Right ventricle myocardium inferior (tissue), 1 donor: ENCODE measurements around the gene NCK1. TPM values are rescaled to one million over a fixed set of nuclear protein-coding genes. Genes with fewer than 3 reads are reported as not detected.
"Not testable (repeated sequence)": the region's sequence is repeated elsewhere in the genome, so short reads cannot be mapped to it uniquely, and the experiment has no call there.

Experiments used
- ATAC-seq: fragments of 200-7000 bp; cut with Tn5 transposase; one replicate; pipeline ENCODE4 v1.9.1; 2020; ENCODE audit warnings: mild to moderate bottlenecking, moderate library complexity
- DNase-seq: peaks from one replicate; pipeline ENCODE4 v3.0.0; 2021; ENCODE audit errors: missing footprints
- intact Hi-C: fragments of 100-400 bp; cut with DNase I; formaldehyde crosslinking; loops from one replicate; pipeline ENCODE4 v1.11.0; 2022
- total RNA-seq: library from RNA; stranded (reverse); fragmentation: NEBNext Ultra II Directional; extraction: Animal tissue kit (Norgen Biotek cat#: 25700); gene quantifications from one replicate; pipeline ENCODE4 v1.2.1, GENCODE V29; 2021
- donor health status: DM: no; HTN: yes; CAD: no; lungs with severe emphysema.

The NCK1 gene
- total RNA-seq, 1 donor from 2014 or later = 25.0 TPM

- ATAC-seq (no peak), DNase-seq (no peak)
- intact Hi-C loops = loop anchor here (10.0 kb wide), 1 partner anchor 143 kb away; no protein-coding TSS in a partner anchor
Measured at GRCh38 chr3:136852180-136852579, 9.8 kb upstream of the NCK1 start.

DNA sequence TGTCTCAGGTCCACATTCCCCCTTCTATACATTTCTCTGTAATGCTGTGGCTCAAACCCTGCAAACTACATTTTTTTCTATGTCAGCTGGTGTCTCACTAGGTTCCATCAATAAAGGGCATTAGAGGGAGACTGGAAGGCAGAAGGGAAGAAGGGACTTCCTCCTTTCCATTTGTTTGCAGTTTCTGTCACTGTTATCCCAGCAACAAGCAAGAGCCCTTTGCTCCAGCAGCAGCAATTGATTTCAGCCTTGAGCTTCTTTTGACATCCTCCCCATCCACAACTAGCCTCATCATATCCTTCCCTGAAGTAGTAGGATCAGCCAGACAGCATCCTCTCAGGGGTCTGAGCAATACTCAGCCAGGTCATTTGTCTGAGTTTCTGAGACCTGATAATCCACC is 5.3 kb upstream of the NCK1 start:
- ATAC-seq = no peak
- no peak for DNase-seq
- intact Hi-C loops = loop anchor here (10.0 kb wide), 1 partner anchor 138 kb away; no protein-coding TSS in a partner anchor

- intact Hi-C loops = loop anchor here (10.0 kb wide), 1 partner anchor 136 kb away; no protein-coding TSS in a partner anchor
- ATAC-seq (no peak), DNase-seq (no peak)
Measured at GRCh38 chr3:136858381-136858780, 3.6 kb upstream of the NCK1 start.

- ATAC-seq (no peak), DNase-seq (no peak)
- intact Hi-C loops = loop anchor here (5.0 kb wide), 1 partner anchor 43 kb away; the partner anchor contains the start of gene SLC35G2
Measured at GRCh38 chr3:136860541-136860940, 1.5 kb upstream of the NCK1 start.

GRCh38 chr3:136862617-136863322 is 762 bp downstream of the NCK1 start:
- intact Hi-C loops = loop anchor here (2.0 to 5.0 kb wide), 2 partner anchors 45 to 110 kb away; partner anchors contain the start of genes SLC35G2 and STAG1
- ATAC-seq (peak; percentile 47), DNase-seq (no peak)

GRCh38 chr3:136869282-136869681 is 7.3 kb downstream of the NCK1 start:
- DNase-seq (no peak), ATAC-seq (no peak)
- intact Hi-C loops = no loop called here

- ATAC-seq, DNase-seq, intact Hi-C loops: not testable (repeated sequence)
Measured at GRCh38 chr3:136872258-136872657, 10.2 kb downstream of the NCK1 start.

DNA sequence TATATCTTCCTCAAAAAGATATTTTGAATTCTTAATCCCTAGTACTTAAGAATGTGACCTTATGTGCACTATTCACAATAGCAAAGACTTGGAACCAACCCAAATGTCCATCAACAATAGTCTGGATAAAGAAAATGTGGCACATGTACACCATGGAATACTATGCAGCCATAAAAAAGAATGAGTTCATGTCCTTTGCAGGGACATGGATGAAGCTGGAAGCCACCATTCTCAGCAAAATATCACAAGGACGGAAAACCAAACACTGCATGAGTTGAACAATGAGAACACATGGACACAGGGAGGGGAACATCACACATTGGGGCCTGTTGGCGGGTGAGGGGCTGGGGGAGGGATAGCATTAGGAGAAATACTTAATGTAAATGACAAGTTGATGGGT is 17.5 kb downstream of the NCK1 start:
- ATAC-seq, intact Hi-C loops, DNase-seq: not testable (repeated sequence)

DNA sequence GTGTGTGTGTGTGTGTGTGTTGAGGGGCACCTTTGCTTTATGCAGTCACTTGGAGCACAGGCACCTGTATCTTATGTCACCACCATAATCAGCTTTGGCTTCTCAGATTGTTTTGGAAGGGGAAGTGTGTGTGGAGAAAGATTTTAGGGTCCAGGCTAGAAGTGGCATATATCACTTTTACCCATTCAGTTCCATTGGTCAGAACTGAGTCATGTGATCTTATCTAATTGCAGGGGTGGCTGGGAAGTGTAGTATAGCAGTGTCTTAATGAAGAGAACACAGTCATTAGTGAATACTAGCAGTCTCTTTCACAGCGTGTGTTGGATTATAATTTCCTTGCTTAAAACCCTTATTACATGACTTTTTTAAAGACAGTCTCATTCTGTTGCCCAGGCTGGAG is 20.6 kb downstream of the NCK1 start:
- DNase-seq = no peak
- no peak for ATAC-seq

GRCh38 chr3:136883967-136884720 is 22.1 kb downstream of the NCK1 start:
- ATAC-seq (no peak), DNase-seq (no peak)
- intact Hi-C loops = no loop called here

More for the DNA sequence above, 20.6 kb downstream of the NCK1 start:
- intact Hi-C loops = no loop called here

GRCh38 chr3:136885357-136886213 is 23.6 kb downstream of the NCK1 start:
- DNase-seq (no peak), ATAC-seq (no peak)
- intact Hi-C loops = no loop called here

DNA sequence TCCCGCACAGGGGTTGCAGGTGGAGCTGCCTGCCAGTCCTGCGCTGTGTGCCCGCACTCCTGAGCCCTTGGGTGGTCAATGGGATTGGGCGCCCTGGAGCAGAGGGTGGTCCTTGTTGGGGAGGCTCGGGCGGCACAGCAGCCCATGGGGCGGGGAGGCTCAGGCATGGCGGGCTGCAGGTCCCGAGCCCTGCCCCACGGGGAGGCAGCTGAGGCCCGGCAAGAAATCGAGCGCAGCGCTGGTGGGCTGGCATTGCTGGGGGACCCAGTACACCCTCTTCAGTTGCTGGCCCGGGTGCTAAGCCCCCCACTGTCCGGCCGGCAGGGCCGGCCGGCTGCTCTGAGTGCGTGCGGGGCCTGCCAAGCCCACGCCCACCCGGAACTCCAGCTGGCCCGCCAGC is 27.9 kb downstream of the NCK1 start:
- DNase-seq (peak; percentile 42), ATAC-seq (no peak)
- intact Hi-C loops = no loop called here

- no peak for DNase-seq
- no peak for ATAC-seq
- intact Hi-C loops = no loop called here
Measured at GRCh38 chr3:136891934-136892855, 30.2 kb downstream of the NCK1 start.

GRCh38 chr3:136893848-136894443 is 31.9 kb downstream of the NCK1 start:
- intact Hi-C loops = no loop called here
- DNase-seq (no peak), ATAC-seq (no peak)

GRCh38 chr3:136897171-136897570 is 35.2 kb downstream of the NCK1 start:
- DNase-seq, intact Hi-C loops, ATAC-seq: not testable (repeated sequence)

DNA sequence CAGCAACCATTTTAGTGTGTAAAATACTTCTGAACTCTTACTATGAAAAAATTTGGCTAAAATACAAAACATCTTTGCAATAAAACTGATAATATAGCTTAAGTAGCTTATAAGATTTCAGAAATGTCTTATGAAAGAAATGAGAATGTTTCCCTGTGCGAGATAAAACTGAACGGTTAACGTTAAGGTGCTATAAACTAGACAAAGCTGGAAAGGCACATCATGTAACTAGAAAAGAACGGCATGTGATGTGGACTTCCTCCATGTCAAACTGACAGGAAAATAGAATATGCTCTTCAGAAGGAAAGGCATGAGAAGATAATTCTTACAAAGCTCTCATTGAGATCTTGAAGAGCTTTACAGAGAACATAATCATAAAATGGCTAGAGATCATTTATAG is 36.5 kb downstream of the NCK1 start:
- intact Hi-C loops = no loop called here
- no peak for DNase-seq
- ATAC-seq = no peak

GRCh38 chr3:136898954-136899353 is 36.9 kb downstream of the NCK1 start:
- intact Hi-C loops = no loop called here
- DNase-seq (no peak), ATAC-seq (no peak)
